ENCODE data around the gene PDZRN3. TPM values are rescaled to one million over a fixed set of nuclear protein-coding genes. Genes with fewer than 3 reads are reported as not detected.

The PDZRN3 gene
- total RNA-seq, 1 experiment from 2014 or later = not detected

- no peak for TF ChIP-seq CTCF (IDR thresholded peaks at IDR 0.05; ENCODE audit: unreplicated experiment)
- Mint-ChIP-seq H3K36me3 (ENCODE audit: insufficient read depth, unreplicated experiment) (no peaks in the 10 kb centered on the region), H3K4me1 (ENCODE audit: low read depth, unreplicated experiment) (no peaks in the 10 kb centered on the region), H3K4me3 (ENCODE audit: low read depth, unreplicated experiment) (no peak overlapping the region), H3K27ac (ENCODE audit: unreplicated experiment) (no peak overlapping the region), H3K9me3 (ENCODE audit: low read depth, unreplicated experiment) (no peaks in the 10 kb centered on the region), H3K27me3 (ENCODE audit: unreplicated experiment) (no peaks in the 10 kb centered on the region)
- intact Hi-C loops (cut with micrococcal nuclease; ENCODE audit: unreplicated experiment) = no loop called here
- CTCF ChIA-PET = no interaction called here
- no TSS peak for BruUV-seq (replicated peaks)
- DNase-seq = no peak
Measured at GRCh38 chr3:73559749-73560148, 65.0 kb downstream of the PDZRN3 start.

- no peak overlapping the region for H3K27ac Mint-ChIP-seq (ENCODE audit: unreplicated experiment)
- no peaks in the 10 kb centered on the region for H3K4me1 Mint-ChIP-seq (ENCODE audit: low read depth, unreplicated experiment)
- no peak for DNase-seq
- H3K4me3 Mint-ChIP-seq (ENCODE audit: low read depth, unreplicated experiment) = no peak overlapping the region
- H3K9me3 Mint-ChIP-seq (ENCODE audit: low read depth, unreplicated experiment) = peaks cover 2% of the 10 kb centered on the region
- BruUV-seq (replicated peaks) = no TSS peak
- CTCF ChIA-PET = no interaction called here
- H3K27me3 Mint-ChIP-seq (ENCODE audit: unreplicated experiment) = no peaks in the 10 kb centered on the region
- intact Hi-C loops (cut with micrococcal nuclease; ENCODE audit: unreplicated experiment) = no loop called here
- no peak for TF ChIP-seq CTCF (IDR thresholded peaks at IDR 0.05; ENCODE audit: unreplicated experiment)
- no peaks in the 10 kb centered on the region for H3K36me3 Mint-ChIP-seq (ENCODE audit: insufficient read depth, unreplicated experiment)
Measured at GRCh38 chr3:73558727-73559075, 66.0 kb downstream of the PDZRN3 start.

- no TSS peak for BruUV-seq (replicated peaks)
- no peak for DNase-seq
- no peak overlapping the region for H3K4me3 Mint-ChIP-seq (ENCODE audit: low read depth, unreplicated experiment)
- H3K27ac Mint-ChIP-seq (ENCODE audit: unreplicated experiment) = no peak overlapping the region
- no peaks in the 10 kb centered on the region for H3K4me1 Mint-ChIP-seq (ENCODE audit: low read depth, unreplicated experiment)
- no peak for TF ChIP-seq CTCF (IDR thresholded peaks at IDR 0.05; ENCODE audit: unreplicated experiment)
- no peaks in the 10 kb centered on the region for H3K27me3 Mint-ChIP-seq (ENCODE audit: unreplicated experiment)
- intact Hi-C loops (cut with micrococcal nuclease; ENCODE audit: unreplicated experiment) = no loop called here
- peaks cover 3% of the 10 kb centered on the region for H3K9me3 Mint-ChIP-seq (ENCODE audit: low read depth, unreplicated experiment)
- H3K36me3 Mint-ChIP-seq (ENCODE audit: insufficient read depth, unreplicated experiment) = no peaks in the 10 kb centered on the region
- CTCF ChIA-PET = no interaction called here
Measured at GRCh38 chr3:73557986-73558726, 66.6 kb downstream of the PDZRN3 start.

GRCh38 chr3:73556520-73557372, 68.0 kb downstream of the PDZRN3 start:
- no TSS peak for BruUV-seq (replicated peaks)
- H3K36me3 Mint-ChIP-seq (ENCODE audit: insufficient read depth, unreplicated experiment) = no peaks in the 10 kb centered on the region
- H3K27ac Mint-ChIP-seq (ENCODE audit: unreplicated experiment) = no peak overlapping the region
- H3K27me3 Mint-ChIP-seq (ENCODE audit: unreplicated experiment) = no peaks in the 10 kb centered on the region
- DNase-seq = no peak
- no peak for TF ChIP-seq CTCF (IDR thresholded peaks at IDR 0.05; ENCODE audit: unreplicated experiment)
- no peaks in the 10 kb centered on the region for H3K4me1 Mint-ChIP-seq (ENCODE audit: low read depth, unreplicated experiment)
- CTCF ChIA-PET = no interaction called here
- H3K9me3 Mint-ChIP-seq (ENCODE audit: low read depth, unreplicated experiment) = peaks cover 6% of the 10 kb centered on the region
- H3K4me3 Mint-ChIP-seq (ENCODE audit: low read depth, unreplicated experiment) = no peak overlapping the region
- intact Hi-C loops (cut with micrococcal nuclease; ENCODE audit: unreplicated experiment) = no loop called here
